SHP77 treated with DMSO at 0.1 percent for 48 hours (cell line): ENCODE measurements around the gene HS6ST3.
"Not testable (repeated sequence)": the region's sequence is repeated elsewhere in the genome, so short reads cannot be mapped to it uniquely, and the experiment has no call there.

Source experiments
- DNase-seq: peaks from one replicate; lab custom pipeline; 2025; lab: John Stamatoyannopoulos, UW

Gene HS6ST3

GRCh38 chr13:96091164-96092117 lies 1.5 kb downstream of the HS6ST3 start:
- DNase-seq: no peak

GRCh38 chr13:96093296-96094006 lies 3.5 kb downstream of the HS6ST3 start:
- DNase-seq: no peak

GRCh38 chr13:96100457-96101220 lies 10.7 kb downstream of the HS6ST3 start:
- DNase-seq: no peak

- DNase-seq: no peak
Measured at GRCh38 chr13:96104516-96104915, 14.6 kb downstream of the HS6ST3 start.

- not testable (repeated sequence) for DNase-seq
Measured at GRCh38 chr13:96108072-96108471, 18.2 kb downstream of the HS6ST3 start.

- no peak for DNase-seq
Measured at GRCh38 chr13:96109125-96109524, 19.2 kb downstream of the HS6ST3 start.

GRCh38 chr13:96112936-96113335 lies 23.0 kb downstream of the HS6ST3 start:
- no peak for DNase-seq

- DNase-seq: not testable (repeated sequence)
Measured at GRCh38 chr13:96115368-96115767, 25.5 kb downstream of the HS6ST3 start.

- no peak for DNase-seq
Measured at GRCh38 chr13:96119921-96120320, 30.0 kb downstream of the HS6ST3 start.

GRCh38 chr13:96130818-96131340 lies 41.0 kb downstream of the HS6ST3 start:
- no peak for DNase-seq

GRCh38 chr13:96141032-96141431 lies 51.1 kb downstream of the HS6ST3 start:
- DNase-seq: no peak

- DNase-seq: no peak
Measured at GRCh38 chr13:96159725-96160124, 69.8 kb downstream of the HS6ST3 start.

GRCh38 chr13:96161141-96161540 lies 71.2 kb downstream of the HS6ST3 start:
- DNase-seq: no peak

GRCh38 chr13:96165840-96166239 lies 75.9 kb downstream of the HS6ST3 start:
- DNase-seq: no peak

GRCh38 chr13:96172066-96172465 lies 82.2 kb downstream of the HS6ST3 start:
- no peak for DNase-seq

GRCh38 chr13:96178759-96179158 lies 88.9 kb downstream of the HS6ST3 start:
- no peak for DNase-seq

GRCh38 chr13:96179309-96179708 lies 89.4 kb downstream of the HS6ST3 start:
- DNase-seq: no peak

- no peak for DNase-seq
Measured at GRCh38 chr13:96181911-96182310, 92.0 kb downstream of the HS6ST3 start.

GRCh38 chr13:96185818-96186217 lies 95.9 kb downstream of the HS6ST3 start:
- DNase-seq: no peak

GRCh38 chr13:96191367-96191766 lies 101.5 kb downstream of the HS6ST3 start:
- DNase-seq: no peak

- DNase-seq: no peak
Measured at GRCh38 chr13:96193728-96194310, 103.9 kb downstream of the HS6ST3 start.

GRCh38 chr13:96198038-96198437 lies 108.1 kb downstream of the HS6ST3 start:
- DNase-seq: no peak
